Omental fat pad (tissue), 4 donors: Measurements from ENCODE around the gene IPO7. TPM values are rescaled to one million over a fixed set of nuclear protein-coding genes. Genes with fewer than 3 reads are reported as not detected.

Source experiments
- ATAC-seq: fragments of 150-250 bp; one replicate; pipeline ENCODE4 v1.9.1; 2016; ENCODE audit warnings: mild to moderate bottlenecking, moderate library complexity; ENCODE audit not compliant: low FRiP score
- DNase-seq: peaks from one replicate; pipeline ENCODE4 v3.0.0-alpha.2; 2019; ENCODE audit warnings: low spot score
- CTCF ChIP-seq, 3 donors: fragments of 450-650 bp; IDR thresholded peaks; one replicate each; pipeline ENCODE4 v1.5.1; 2016 to 2017; ENCODE audit warnings: antibody characterized with exemption in 3 of 3, mild to moderate bottlenecking in 3 of 3, moderate library complexity in 2 of 3
- total RNA-seq, 4 donors: library from RNA; depleted of rRNA; stranded (reverse); fragments of >200 nt; gene quantifications; one replicate each; pipeline ENCODE4 v1.1.0, GENCODE V29; 2016

IPO7 gene
- total RNA-seq, 4 donors from 2014 or later = 101 to 205 (median 110) TPM

DNA sequence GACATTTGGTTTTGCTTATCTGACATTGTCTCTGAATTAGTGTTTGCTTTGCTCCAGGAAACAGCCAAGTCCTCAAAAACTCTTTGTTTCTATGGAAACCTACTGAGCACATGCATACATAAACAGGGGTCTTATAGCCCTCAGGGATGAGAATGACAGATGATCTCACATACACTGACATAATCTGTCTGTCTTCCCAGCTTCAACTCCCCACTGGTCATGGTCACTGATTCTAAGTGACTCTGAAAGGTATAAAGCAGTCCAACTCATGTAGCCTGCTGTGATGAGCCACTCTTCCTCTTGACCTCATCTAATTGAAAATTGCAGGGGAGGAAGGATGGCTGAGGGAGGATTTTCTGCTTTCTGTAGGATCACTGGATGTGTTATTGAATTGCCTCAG, 89.0 kb downstream of the IPO7 start:
- no peak for ATAC-seq
- DNase-seq = no peak
- TF ChIP-seq CTCF (IDR thresholded peaks at IDR 0.05) = no peak

- DNase-seq (no peak), ATAC-seq (no peak)
- TF ChIP-seq CTCF (IDR thresholded peaks at IDR 0.05) = no peak
Measured at GRCh38 chr11:9479899-9480298, 95.4 kb downstream of the IPO7 start.

DNA sequence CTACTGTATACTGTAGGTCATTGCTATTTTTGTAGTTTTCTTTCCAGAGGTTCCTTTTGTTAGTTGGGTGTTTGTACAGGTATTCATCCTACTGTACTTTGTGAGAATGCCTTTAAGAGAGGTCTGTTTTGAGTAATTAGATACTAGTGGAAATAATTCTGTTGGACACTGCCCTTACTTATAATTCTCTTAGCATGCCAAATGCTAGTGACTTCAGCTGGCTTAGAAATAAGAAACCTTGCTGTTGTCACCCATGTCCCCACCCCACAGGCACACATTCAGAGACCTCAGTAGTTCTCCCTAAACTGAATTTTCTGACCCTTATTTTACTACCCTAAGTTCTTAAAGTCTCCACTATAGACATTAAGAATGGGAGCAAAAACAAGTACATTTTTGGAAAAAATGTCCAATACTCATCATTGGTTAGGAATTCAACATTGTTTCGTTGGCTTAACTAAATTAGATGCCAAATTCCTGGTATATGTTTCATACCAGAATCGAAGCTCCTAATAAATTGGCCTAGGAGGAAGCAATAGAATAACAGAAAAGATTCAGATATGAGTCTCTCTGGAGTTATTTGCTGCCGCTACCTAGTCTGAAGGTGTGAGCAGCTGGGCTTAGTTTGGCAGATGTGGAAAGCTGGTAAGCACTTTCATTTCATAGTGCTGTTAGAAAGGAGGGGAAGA, 104.8 kb downstream of the IPO7 start:
- ATAC-seq (no peak), DNase-seq (no peak)
- TF ChIP-seq CTCF (IDR thresholded peaks at IDR 0.05) = no peak

DNA sequence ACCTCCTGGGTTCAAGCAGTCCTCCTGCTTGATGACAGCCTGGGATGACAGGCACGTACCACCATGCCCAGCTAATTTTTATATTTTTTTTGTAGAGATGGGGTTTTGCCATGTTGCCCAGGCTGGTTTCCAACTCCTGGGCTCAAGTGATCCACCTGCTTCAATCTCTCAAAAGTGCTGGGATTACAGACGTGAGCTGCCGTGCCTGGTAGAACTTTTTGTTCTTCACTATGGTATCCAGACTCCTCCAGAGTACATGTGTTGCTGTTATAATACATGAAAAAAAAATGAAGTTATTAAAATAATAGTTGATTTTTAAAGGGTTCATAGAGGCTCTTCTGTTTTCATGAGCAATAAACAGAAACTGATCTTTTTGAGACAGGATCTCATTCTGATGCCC, 105.9 kb downstream of the IPO7 start:
- no peak for TF ChIP-seq CTCF (IDR thresholded peaks at IDR 0.05)
- DNase-seq (no peak), ATAC-seq (no peak)

DNA sequence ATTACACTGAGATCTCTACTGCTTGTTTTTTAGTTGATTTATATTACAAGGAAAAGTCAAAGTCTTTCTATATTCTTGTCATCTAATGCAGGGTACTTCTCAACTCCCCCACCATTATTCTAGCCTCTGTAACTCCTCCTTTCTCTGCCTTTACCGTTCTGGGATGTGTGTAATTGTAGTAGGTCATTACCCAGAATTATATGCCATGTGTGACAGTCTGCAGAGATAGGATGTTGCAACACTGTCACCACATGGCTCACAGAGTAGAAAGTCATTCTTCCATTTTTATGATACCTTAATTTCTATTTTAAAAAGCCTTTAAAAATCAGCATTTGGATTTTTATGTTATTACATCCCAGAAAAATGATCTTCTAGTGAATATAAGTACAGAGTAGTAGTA, 109.0 kb downstream of the IPO7 start:
- no peak for TF ChIP-seq CTCF (IDR thresholded peaks at IDR 0.05)
- no peak for DNase-seq
- ATAC-seq = no peak

GRCh38 chr11:9494316-9494715, 109.9 kb downstream of the IPO7 start:
- DNase-seq = no peak
- no peak for ATAC-seq
- no peak for TF ChIP-seq CTCF (IDR thresholded peaks at IDR 0.05)

- no peak for TF ChIP-seq CTCF (IDR thresholded peaks at IDR 0.05)
- DNase-seq (no peak), ATAC-seq (no peak)
Measured at GRCh38 chr11:9495803-9496514, 111.5 kb downstream of the IPO7 start.
